SKM-1 (cell line): ENCODE measurements around the gene WHRN.
A peak's percentile ranks its signal among the peaks of the same experiment; 100 is the strongest.

Experiments
- DNase-seq: peaks from one replicate; lab custom pipeline; 2025; ENCODE audit not compliant: unreplicated experiment; lab: John Stamatoyannopoulos, UW

The WHRN gene

DNA sequence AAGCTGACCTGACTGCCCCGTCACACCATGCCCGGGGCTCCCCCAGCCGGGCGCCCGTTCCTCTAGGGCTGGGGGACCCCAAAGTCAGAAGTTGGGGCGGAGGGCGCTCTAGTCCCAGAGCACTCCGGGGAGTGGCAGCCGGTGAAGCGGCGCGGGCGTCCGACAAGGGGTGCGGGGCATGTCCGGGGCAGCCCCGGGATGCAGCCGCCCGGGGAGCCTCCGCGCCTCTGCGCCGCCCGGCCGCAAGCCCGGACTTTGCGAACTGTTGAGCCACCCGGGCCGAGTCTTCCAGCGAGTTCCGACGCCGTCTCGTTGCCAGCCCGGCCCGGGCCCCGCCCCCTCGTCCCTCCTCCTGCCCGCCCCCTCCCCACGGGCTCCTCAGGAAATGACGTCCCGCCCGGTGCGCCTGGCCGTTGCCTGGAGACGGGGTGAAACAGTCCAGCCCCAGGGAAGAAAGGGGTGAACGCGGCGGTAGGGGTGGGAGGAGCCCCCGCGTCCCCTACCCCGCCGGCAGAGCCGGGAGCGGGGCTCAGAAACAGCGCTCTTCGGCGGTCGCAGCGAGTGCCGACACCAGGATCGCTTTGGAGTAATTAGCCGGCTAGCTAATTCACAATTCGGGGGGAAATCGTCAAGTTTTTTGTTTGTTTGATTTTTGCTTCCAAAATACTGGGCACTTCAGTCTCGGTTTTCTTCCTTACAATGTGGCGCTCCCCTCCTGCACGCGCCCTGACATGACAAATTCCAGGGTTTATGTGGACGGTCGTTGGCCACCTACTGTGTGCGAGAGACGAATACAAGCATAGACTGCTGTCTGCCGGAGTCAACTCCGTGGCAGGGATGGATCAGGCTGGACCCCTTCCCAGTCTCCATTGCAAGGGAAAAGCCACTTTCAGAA lies at the start of gene WHRN:
WHRN (minus strand) TSS at position 287 of the 895 bp plus-strand sequence. CDS start 672 bp downstream, outside the sequence.
- peak; percentile 11 for DNase-seq

DNA sequence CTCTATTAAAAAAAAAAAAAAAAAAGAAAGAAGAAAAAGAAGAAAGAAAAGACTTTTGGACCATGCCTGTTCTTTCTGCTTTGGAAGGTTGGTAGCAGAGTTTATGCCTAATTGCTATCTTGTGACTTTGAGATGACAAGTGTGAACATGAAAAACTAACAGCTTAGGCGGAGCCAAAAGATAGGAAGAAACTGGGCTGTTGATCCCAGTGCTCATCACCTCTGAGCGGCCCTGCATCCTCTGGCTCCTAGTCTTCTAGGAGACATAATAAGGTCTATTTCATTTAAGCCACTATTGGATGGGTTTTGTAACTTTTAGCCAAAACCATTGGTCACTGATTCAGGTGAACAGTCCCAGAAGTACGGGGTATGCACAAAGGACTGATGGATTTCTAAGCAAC lies 47.9 kb upstream of the WHRN start:
- no peak for DNase-seq

DNA sequence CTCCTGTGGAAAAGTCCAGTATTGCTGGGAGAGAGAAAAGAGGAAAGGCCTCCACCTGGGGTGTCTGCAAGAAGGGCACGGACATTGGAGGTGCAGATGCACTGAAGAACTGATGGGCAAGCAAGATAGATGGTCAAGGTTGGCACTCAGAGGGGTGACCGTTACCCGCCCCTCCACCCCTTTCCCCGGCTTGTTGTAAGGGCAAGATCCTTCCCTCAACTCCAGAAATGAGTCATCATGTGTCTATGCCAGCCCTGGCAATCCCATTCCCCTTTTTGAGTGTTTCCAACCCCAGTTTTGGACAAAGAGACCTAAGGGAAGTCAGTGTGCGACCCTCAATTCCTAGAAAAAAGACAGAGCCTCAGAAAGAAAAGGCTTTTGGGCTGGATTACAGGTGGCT lies 47.4 kb upstream of the WHRN start:
- DNase-seq: no peak

DNA sequence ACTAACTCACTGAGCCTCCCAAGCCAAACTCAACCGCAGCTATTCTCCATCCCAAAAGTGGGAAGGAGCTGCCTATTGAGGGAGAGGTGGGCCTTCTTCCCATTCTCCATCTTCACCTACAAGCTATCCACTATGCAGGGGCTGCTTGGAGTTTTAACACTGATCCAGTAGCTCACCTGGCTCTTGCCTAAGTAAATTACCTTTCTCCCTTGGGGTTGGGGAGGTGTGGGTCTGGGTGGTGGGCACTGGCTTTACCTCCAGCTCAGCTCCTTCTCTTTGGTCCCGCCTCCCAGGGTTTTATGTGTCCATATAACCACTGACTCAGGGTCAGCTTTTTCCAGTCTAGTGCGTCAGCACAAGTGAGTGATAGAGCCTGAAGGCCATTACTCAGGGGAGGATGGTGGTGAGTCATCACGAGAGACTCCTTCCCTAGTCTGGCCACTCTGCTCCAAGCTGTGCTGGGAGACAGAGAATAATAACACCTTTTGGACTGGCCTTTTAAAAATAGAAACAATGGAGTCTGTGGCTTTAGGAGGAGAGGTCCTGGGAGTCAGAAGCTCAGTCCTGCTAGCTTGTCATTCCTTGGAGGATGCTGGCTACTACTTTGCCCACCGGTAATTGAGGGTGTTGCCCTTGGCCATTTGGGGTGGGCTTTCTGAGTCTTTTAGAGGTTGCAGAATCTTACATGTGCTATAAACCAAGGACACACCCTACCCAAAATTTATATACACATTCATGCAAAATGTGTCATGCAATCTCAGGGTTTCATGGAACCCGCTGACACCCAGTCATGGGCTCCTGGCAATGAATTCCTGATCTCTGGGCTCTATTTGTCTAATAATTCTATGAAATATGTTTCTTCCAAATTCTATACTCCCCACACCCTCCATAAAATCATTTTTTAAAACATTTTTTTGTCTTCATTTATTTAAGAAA lies 46.7 kb upstream of the WHRN start:
- no peak for DNase-seq

DNA sequence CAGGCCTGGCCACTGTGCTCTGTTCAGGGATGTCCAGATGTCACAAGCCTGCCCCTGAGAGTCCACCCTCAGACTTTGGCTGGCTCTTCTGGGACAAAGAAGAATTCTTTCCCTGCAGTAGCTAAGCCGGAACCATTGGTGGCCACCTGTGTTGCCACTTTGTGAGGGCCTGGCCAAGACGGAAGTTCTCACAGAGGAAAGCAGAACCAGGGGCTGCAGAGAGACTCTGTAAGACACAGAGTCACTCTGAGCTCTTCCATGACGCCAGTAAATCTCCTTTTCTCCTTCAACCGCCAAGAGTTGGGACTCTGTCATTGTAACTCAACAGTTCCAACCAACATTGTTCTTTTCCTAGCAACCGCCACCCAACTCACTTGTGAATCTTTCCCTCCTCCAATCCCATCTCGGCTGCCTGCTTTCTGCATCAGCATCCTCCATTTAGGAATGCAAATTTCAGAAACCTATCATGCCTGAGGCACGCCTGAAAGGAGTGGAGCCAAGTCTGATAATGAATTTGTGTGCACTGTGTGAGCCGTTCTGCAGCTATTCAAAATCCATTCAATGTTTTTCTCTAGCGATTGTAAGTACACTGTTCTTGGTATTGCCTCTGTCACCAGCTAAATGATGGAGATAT lies 44.5 kb upstream of the WHRN start:
- DNase-seq: no peak

DNA sequence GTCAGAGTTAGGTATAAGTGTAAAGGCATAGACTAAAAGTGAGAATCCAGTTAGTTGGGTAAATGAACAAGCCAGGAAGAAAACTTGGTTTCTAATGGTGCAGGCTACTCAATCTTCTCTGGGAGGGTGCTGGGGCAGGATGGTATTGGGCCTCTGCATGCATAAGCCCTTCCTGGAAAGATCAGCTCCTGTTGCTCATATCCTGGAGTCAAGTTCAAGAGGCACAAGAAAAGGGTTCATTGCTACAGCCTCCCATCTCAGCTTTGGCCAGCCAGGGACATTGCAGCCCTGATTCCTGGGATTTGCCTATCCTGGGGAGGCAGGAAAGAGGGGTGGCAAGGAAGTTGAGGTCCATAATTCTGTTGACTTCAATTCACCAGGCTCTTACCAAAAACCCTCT lies 41.6 kb upstream of the WHRN start:
- no peak for DNase-seq

DNA sequence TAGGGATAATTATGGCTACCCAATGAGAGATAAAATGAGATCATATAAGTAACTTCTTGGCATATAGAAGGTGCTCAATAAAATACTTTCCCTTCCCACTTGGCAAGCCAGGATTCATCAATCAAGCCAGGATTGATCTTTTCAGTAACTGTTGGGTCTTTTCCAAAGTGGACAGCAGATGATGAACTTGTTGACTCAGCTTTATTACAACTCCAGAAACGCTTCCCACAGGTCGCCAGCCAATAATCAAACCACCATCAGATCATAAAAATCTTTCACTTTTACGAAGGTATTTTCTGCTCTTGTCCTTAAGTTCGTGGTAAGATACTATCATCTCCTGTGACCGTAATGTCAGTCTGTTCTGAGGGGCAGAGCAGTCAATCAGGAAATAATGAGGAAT lies 39.8 kb upstream of the WHRN start:
- no peak for DNase-seq

DNA sequence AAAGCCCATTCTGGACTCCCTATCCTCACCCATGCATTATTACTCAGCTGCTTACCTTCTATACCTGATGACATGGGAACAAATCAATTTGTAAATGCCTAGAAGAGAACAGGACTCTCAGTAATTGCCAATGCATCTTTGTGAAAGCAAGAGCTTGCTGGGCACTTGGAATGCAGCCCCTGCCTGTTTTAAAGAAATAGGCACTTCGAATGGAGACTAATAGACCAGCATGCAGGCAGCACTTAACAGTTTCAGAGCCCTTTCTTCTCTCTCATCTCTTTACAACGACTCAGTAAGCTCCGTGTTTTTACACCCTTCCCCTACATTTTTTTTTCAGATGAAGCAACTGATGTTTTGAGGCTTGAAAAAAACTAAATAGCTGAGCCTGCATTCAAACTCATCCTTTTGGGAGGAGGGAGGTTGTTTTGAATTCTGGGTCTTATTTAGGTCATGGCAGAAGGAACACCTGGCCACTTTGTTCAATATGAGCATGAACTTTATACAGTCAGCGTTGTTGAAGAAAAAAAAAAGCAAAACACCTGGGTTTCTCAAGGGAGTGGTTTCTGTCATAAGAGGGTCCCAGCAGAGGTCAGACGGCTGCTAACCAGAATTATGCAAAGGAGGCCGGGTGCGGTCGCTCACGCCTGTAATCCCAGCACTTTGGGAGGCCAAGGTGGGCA lies 34.6 kb upstream of the WHRN start:
- no peak for DNase-seq

DNA sequence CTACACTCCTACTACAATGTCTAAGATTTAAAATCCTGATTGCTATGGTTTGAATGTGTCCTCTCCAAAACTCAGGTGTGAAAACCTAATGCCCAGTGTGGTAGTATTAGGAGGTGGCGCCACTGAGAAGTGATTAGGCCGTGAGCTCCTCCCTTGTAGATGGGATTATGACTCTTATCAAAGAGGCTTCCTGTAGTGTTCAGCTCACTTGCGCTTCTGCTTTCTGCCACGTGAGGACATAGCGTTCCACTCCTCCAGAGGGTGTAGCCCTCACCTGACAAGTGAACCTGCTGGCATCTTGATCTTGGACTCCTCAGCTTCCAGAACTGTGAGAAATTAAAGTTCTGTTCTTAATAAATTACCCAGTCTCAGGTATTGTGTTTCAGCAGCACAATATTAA lies 33.0 kb upstream of the WHRN start:
- DNase-seq: no peak

DNA sequence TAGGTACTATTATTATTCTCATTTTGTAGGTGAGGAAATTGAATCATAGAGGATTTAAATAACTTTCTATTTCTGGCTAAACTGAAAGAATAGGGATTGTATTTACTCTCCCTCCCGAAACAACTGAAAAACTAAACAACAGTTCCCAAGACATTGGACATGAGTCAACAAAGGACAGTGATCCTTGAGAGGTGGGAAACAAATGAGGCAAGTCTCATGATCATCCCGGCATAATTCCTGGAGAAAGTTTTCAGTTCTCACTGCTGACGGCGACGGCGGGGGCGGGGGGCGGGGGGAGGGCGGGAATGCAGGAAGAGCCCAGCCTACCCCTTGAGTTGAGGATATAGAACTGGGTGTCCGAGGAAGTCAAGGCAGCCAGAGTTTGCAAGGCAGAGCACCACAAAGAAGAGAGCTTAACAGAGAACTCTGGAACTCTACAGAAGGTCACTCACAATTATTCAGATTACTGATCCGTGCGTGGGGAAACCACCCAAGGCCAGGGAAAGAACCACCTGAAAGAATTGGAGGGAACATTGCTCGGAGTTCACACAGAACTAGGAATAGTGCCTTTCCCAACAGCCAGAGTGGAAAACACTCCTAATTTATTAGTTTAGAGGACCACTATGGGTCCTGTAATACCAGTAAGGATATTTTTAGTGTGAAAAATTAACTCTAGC lies 27.4 kb upstream of the WHRN start:
- no peak for DNase-seq

DNA sequence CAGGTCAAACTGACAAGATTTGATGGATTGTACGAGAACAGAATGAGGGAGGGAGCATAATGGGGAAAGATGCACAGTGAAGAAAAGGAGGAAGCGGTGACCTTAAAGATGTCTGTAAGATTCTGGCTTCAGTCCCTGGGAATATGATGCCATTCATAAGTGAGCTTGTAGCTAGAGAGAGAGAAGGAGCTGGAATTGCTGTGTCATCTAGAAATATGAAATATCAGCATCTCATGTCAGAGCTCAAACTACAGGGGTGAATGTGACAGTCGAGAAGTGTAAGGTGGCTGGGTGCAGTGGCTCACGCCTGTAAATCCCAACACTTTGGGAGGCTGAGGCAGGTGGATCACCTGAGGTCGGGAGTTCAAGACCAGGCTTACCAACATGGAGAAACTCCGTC lies 24.0 kb upstream of the WHRN start:
- no peak for DNase-seq

DNA sequence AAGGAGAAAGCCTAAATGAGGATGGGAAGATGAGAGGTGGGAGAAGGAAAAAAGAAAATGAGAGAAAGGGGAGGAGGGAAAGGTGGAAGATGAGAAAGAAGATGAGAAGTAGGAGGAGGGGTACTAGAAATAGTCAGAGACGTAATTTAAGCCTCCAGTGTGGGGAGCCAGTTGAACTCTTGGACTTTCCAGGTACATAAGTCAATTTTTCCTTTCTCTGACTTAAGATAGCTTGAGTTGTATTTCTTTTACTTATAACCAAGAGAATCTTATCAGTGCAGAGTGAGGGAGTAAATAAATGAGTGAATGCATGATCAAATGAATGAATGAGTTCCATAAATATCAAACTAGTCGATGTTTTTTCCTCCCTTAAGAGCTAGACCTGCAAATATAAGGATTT lies 21.5 kb upstream of the WHRN start:
- no peak for DNase-seq

DNA sequence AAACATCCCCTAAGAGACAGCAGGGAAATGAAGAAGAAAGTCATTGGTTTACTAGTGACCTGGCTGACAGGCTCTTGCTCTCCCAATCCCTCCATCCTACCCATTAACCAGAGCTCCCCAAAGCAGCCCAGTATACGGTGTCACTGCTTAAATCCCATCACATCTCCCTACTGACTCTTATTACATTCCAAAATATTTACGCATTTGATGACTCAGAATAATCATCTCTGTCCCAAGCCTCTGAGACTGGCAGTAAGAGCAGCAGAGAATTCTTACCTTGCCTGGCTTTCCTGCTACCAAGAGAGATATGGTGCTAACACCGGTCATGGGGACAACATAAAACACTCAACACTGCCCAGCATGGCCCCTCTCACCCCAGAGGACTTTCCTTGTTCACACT lies 20.2 kb upstream of the WHRN start:
- no peak for DNase-seq

DNA sequence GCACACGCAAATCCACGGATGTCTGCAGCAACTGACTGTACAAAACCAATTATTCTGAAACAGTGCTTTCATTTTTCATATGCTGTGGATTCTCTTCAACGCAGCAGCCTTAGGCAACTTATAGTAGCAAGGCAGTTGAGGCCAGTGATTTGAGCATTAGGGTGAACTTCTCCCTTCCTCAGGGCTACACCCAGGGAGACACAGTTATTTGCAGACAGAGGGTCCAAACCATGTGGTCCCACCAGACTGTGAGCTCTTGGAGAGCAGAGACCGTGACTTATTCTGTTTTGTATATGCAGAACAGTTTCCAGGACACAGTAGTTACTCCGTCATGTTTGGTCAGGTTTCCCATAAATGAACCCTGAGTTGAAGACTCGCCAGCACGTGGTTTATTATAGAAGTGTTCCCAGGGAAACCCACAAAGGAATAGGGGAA lies 19.0 kb upstream of the WHRN start:
- no peak for DNase-seq

DNA sequence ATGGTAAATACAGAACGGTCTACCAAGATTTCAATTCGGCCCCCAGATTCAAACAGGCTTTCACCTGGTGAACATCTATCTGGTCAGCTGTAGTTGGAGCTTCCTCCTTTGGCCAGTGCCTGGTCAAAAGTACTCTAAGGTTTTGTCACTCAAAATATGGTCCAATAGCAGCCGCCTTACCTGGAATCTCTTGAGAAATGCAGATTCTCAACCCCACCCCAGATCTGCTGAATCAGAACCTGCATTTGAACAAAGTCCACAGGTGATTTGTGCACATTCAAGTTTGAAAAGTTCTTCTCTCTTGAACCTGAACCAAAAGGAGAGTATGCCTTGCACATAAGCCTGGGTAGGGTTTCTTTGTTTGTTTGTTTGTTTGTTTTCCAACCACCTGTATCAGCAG lies 17.6 kb upstream of the WHRN start:
- DNase-seq: no peak

DNA sequence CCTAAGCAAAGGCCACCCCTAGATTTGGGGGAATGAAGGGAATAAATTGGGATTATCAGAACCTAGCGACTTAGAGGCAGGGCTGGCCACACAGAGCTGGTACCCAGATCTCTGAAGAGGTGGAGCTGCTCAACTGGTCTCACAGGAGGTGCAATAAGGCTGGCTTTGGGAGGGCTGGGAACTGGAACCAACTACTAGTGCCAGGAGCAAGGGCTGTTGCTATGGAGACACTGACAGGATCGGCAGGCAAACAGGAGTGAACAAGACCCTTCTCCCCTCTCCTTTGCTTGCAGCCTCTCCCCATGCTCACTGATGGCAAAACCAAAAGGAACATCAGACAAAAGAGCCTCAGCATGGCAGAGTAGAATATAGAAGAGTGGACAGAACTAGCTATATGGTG lies 17.0 kb upstream of the WHRN start:
- DNase-seq: no peak

DNA sequence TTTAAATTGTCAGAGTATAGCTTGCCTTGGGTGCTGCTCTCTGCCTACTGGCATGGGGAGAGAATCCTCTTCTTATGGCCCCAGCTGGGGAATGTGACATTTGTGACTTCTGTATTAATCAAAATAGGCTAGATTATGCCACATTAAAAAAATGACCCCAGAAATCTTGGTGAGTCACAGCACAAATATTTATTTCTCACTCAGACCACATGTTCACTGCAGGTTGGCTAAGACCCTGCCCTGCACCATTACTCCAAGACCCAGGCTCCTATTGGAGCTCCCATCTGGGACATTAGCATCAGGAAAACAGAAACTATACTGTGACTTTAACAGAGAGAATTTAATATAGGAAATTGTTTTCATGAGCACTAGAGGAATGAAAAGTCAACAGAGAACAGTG lies 16.6 kb upstream of the WHRN start:
- DNase-seq: no peak

DNA sequence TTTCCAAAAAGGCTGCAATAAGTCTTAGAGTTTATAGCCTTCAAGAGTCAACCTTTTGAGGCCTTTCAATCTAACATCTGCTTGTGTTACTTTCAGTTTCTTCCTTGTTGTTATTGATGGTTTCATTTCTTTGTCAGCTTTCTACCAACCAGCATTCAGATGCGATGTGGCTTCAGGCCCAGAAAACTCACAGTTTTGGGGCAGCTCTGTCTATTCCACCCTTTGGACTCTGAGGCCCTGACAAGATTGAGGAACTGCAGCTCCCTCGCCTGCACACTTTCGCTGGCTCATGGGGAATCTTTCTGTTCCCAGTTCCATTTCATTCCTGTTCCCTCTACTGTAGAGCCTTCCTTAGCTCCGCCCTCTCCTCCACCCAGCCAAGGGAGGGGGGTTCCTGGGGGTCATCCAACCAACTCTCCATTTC lies 13.3 kb upstream of the WHRN start:
- DNase-seq: no peak

DNA sequence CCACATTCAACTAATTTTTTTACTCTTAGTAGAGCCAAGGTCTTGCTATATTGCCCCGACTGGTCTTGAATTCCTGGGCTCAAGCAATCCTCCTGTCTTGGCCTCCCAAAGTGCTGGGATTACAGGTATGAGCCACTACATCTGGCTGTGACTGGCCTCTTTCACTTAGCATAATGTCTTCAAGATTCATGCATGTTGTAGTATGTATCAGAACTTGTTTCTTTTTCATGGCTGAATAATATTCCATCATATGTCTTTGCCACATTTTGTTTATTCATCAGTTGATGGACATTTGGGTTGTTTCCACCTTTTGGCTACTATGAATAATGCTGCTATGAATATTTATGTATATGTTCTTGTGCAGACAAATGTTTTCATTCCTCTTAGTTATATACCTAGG lies 12.8 kb upstream of the WHRN start:
- no peak for DNase-seq

DNA sequence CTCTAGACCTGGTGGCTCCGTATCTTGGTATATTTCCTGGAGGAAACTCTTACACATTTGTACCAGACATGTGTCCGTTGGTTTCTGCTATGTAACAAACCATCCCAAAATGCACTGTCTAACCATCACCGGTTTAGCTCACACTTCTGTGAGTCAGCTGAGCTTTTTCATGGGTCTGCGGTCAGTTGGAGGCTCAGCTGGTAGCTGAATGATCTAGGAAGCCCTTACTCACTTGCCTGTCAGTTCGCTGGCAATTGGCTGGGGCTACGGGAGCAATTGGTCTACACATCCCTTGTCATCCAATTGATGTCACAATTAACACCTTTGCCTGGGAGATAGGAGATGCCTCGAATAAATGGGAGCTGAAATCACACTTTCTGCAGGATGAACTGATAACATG lies 11.6 kb upstream of the WHRN start:
- no peak for DNase-seq
